22Rv1 (cell line): ENCODE results near the gene UBE3C.

Experiments used
- H3K27ac ChIP-seq: fragments of 450-650 bp; 2 replicates; pipeline ENCODE4 v1.5.1; 2017
- ZFX ChIP-seq: fragments of 450-650 bp; IDR thresholded peaks from 2 replicates; pipeline ENCODE4 v1.6.1; 2017; ENCODE audit warnings: antibody characterized with exemption, borderline replicate concordance
- TF ChIP-seq, protein P1 (sequence below): fragments of 450-650 bp; IDR thresholded peaks from 2 replicates; pipeline ENCODE4 v1.5.1; 2017; ENCODE audit warnings: mild to moderate bottlenecking

The UBE3C gene

DNA sequence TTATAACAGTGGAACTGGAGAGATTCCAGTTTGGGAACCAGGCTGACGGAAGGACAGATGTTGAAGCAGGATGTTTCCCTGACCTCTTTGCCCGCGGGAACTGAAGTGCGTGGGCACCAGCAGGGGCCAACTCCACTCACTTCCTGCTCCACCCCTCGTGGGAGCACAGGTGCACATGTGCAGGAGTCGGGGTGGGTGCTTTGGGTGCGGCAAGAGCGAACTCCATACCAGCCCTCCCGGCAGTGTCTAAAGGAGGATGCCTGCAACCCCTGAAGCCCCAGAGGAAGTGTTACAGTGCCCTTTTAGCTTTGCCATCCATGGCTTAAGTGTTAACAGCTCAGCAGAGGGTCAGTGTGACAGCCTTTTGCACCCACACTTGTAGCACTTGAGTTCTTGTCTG, 27.4 kb upstream of the UBE3C start:
- H3K27ac ChIP-seq = no peak overlapping the region
- TF ChIP-seq, protein P1, sequence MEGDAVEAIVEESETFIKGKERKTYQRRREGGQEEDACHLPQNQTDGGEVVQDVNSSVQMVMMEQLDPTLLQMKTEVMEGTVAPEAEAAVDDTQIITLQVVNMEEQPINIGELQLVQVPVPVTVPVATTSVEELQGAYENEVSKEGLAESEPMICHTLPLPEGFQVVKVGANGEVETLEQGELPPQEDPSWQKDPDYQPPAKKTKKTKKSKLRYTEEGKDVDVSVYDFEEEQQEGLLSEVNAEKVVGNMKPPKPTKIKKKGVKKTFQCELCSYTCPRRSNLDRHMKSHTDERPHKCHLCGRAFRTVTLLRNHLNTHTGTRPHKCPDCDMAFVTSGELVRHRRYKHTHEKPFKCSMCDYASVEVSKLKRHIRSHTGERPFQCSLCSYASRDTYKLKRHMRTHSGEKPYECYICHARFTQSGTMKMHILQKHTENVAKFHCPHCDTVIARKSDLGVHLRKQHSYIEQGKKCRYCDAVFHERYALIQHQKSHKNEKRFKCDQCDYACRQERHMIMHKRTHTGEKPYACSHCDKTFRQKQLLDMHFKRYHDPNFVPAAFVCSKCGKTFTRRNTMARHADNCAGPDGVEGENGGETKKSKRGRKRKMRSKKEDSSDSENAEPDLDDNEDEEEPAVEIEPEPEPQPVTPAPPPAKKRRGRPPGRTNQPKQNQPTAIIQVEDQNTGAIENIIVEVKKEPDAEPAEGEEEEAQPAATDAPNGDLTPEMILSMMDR = no peak
- no peak for TF ChIP-seq ZFX

DNA sequence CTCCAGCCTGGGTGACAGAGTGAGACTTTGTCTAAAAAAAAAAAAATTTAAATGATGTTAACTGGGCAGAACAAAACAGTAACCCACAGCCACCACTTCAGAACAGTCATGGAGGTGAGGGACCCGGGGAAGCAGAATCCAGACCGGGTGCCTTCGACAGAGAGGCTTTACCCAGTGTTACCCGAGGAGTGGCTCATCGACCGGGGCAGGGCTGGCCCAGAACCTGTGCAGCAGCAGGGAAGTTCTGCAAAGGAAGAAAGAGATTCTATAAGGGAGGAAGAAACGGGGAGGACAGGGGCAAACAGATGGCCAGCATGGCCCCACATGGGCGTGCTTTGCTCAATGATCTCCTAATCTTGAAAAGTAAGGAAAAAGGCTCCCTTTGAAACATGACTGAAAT, 26.0 kb upstream of the UBE3C start:
- no peak for TF ChIP-seq ZFX
- TF ChIP-seq, protein P1 = no peak
- no peak overlapping the region for H3K27ac ChIP-seq

DNA sequence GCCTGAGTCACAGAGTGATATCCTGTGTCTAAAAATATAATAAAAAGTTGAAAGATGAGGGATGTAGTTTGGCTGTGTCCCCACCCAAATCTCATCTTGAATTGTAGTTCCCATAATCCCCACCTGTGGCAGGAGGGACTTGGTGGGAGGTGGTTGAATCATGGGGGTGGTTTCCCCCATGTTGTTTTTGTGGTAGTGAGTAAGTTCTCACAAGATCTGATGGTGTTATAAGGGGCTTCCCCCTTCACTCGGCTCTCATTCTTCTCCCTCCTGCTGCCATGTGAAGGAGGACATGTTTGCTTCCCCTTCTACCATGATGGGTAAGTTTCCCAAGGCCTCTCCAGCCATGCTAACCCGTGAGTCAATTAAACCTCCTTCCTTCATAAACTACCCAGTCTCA, 25.1 kb upstream of the UBE3C start:
- TF ChIP-seq, protein P1 = 0 out of 2 replicates have a peak, but pooled peaks have one; percentile 2
- no peak for TF ChIP-seq ZFX
- no peak overlapping the region for H3K27ac ChIP-seq

DNA sequence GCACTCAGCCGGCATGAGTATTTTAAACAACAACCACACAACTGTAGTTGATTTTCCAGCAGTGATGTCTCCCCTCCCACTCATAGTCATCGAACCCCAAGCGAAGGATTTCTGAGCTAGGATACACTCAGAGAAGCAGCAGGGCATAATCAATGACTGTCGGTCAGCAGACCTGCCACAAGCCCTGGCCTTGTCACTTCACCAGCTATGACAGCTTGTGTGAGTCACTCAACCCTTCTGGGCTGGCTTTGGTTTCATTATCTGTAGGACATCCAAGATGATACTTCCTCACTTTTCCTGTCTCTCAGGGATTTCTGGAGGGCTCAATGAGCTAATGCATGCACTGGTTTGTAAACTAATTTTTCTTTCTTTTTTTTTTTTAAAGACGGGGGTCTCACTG, 22.0 kb upstream of the UBE3C start:
- TF ChIP-seq, protein P1 = no peak
- no peak for TF ChIP-seq ZFX
- H3K27ac ChIP-seq = no peak overlapping the region

DNA sequence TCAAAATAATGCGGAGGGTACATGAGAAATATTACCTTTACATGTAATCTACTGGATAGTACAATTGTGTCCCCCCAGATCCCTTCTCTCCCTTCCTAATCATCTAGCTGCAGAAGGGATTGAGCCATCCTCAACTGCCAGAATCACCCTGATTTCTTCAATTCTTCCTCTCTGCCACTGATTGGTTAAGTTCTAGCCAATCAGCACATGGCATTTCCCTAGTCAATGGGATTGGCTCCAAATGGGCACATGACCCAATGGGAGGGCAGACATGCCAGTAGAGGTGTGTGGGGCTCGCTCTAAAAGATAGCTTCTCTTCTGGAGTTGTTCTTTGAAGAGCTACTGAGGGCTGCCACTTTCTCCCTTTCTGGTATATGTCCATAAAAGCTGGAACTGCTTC, 20.9 kb upstream of the UBE3C start:
- H3K27ac ChIP-seq = no peak overlapping the region
- TF ChIP-seq, protein P1 = no peak
- TF ChIP-seq ZFX = no peak

DNA sequence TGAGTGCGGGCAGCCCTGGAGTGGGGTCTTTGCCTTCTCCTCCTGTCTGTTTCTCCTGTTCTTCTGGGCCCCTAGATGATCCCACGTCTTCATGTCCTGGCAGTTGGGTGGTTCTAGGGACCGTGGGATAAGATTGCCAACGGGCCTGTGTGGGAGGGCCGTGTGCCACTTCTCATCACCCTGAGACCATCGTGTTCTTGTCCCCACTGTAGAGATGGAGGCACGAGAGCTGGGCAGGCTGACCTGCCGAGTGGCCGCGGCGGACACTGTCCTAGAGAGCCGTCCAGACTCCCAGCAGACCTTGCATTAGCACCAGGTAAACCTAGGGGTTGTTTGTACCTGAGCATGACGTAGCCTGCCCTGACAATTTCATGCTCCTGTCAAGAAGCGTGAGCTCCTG, 18.5 kb upstream of the UBE3C start:
- TF ChIP-seq ZFX = no peak
- TF ChIP-seq, protein P1 = no peak
- no peak overlapping the region for H3K27ac ChIP-seq

DNA sequence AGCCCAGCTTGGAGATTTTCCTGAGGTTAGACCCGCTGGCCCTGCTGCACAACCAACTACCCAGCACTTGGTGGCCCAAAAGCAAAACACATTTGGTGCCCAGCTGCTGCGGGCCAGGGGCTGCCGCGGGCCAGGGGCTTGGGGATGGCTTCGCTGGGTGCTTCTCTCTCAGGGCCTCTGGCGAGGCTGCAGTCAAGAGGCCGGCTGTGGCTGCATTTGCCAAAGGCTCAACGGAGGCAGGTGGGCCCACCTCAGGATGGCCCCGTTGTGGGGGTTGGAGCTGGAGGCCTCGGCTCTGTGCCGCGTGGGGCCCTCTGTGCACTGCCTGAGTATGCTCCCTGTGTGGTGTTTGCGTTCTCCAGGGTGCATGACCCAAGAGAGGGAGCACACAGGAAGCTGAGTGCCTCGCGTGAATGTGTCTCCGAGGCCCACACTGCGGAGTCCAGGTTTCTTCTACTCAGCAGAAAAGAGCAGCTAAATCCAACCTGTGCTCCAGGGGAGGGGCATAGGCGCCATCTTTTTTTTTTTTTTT, 17.5 kb upstream of the UBE3C start:
- H3K27ac ChIP-seq = no peak overlapping the region
- TF ChIP-seq, protein P1 = no peak
- TF ChIP-seq ZFX = no peak
